ENCODE data around the gene CAMK2B.

CAMK2B gene

GRCh38 chr7:44322631-44323363, 2.6 kb downstream of the CAMK2B start:
- no peak overlapping the region for H3K4me2 ChIP-seq
- no peak overlapping the region for H3K9ac ChIP-seq
- H3K4me3 ChIP-seq (IDR thresholded peaks at IDR 0.05; ENCODE audit: insufficient read depth, low read depth, low read length), result no peak overlapping the region
- no peaks in the 10 kb centered on the region for H4K20me1 ChIP-seq (ENCODE audit: insufficient read depth)
- H2AFZ ChIP-seq (ENCODE audit: low read depth), result no peak overlapping the region
- no peaks in the 10 kb centered on the region for H3K79me2 ChIP-seq (ENCODE audit: insufficient read depth, low read depth)
- no peaks in the 10 kb centered on the region; the same call in 1 of the 2 replicates for H3K27me3 ChIP-seq (ENCODE audit: insufficient read depth, low read depth)
- no peak for TF ChIP-seq CTCF (conservative IDR thresholded peaks at IDR 0.05; ENCODE audit: low read depth, low read length)
- no peaks in the 10 kb centered on the region for H3K4me1 ChIP-seq (ENCODE audit: low read depth, poor library complexity, severe bottlenecking)
- H3K36me3 ChIP-seq (ENCODE audit: insufficient read depth), result no peaks in the 10 kb centered on the region
- no peak overlapping the region for H3K27ac ChIP-seq

GRCh38 chr7:44321796-44322195, 3.6 kb downstream of the CAMK2B start:
- Histone ChIP-seq H3K4me3 (IDR thresholded peaks at IDR 0.05; ENCODE audit: insufficient read depth, low read depth, low read length) (no peak overlapping the region), H4K20me1 (ENCODE audit: insufficient read depth) (no peaks in the 10 kb centered on the region), H3K36me3 (ENCODE audit: insufficient read depth) (no peaks in the 10 kb centered on the region), H3K9ac (no peak overlapping the region), H3K27ac (no peak overlapping the region), H3K27me3 (ENCODE audit: insufficient read depth, low read depth) (no peaks in the 10 kb centered on the region; the same call in 1 of the 2 replicates), H2AFZ (ENCODE audit: low read depth) (no peak overlapping the region), H3K4me2 (no peak overlapping the region), H3K4me1 (ENCODE audit: low read depth, poor library complexity, severe bottlenecking) (no peaks in the 10 kb centered on the region), H3K79me2 (ENCODE audit: insufficient read depth, low read depth) (no peaks in the 10 kb centered on the region)
- no peak for TF ChIP-seq CTCF (conservative IDR thresholded peaks at IDR 0.05; ENCODE audit: low read depth, low read length)

GRCh38 chr7:44320794-44321371, 4.5 kb downstream of the CAMK2B start:
- Histone ChIP-seq H3K4me1 (ENCODE audit: low read depth, poor library complexity, severe bottlenecking) (no peaks in the 10 kb centered on the region), H3K36me3 (ENCODE audit: insufficient read depth) (no peaks in the 10 kb centered on the region), H3K4me2 (no peak overlapping the region), H3K4me3 (IDR thresholded peaks at IDR 0.05; ENCODE audit: insufficient read depth, low read depth, low read length) (no peak overlapping the region), H3K27ac (no peak overlapping the region), H2AFZ (ENCODE audit: low read depth) (no peak overlapping the region), H3K9ac (no peak overlapping the region), H3K27me3 (ENCODE audit: insufficient read depth, low read depth) (no peaks in the 10 kb centered on the region; the same call in 1 of the 2 replicates), H4K20me1 (ENCODE audit: insufficient read depth) (no peaks in the 10 kb centered on the region), H3K79me2 (ENCODE audit: insufficient read depth, low read depth) (no peaks in the 10 kb centered on the region)
- no peak for TF ChIP-seq CTCF (conservative IDR thresholded peaks at IDR 0.05; ENCODE audit: low read depth, low read length)

- Histone ChIP-seq H3K27me3 (ENCODE audit: insufficient read depth, low read depth) (no peaks in the 10 kb centered on the region; the same call in 1 of the 2 replicates), H3K4me1 (ENCODE audit: low read depth, poor library complexity, severe bottlenecking) (no peaks in the 10 kb centered on the region), H3K36me3 (ENCODE audit: insufficient read depth) (no peaks in the 10 kb centered on the region), H3K9ac (no peak overlapping the region), H3K79me2 (ENCODE audit: insufficient read depth, low read depth) (no peaks in the 10 kb centered on the region), H4K20me1 (ENCODE audit: insufficient read depth) (no peaks in the 10 kb centered on the region), H3K4me3 (IDR thresholded peaks at IDR 0.05; ENCODE audit: insufficient read depth, low read depth, low read length) (no peak overlapping the region), H2AFZ (ENCODE audit: low read depth) (no peak overlapping the region), H3K4me2 (no peak overlapping the region), H3K27ac (no peak overlapping the region)
- no peak for TF ChIP-seq CTCF (conservative IDR thresholded peaks at IDR 0.05; ENCODE audit: low read depth, low read length)
These were observed 5.3 kb downstream of the CAMK2B start for GRCh38 chr7:44320141-44320540.
